PFSK-1 (cell line): ENCODE data around the gene OTUB2.

Experiments used
- POLR2AphosphoS5 ChIP-seq: IDR thresholded peaks from 2 replicates; pipeline ENCODE4 v1.6.1; 2012; ENCODE audit warnings: low read depth, mild to moderate bottlenecking, control low read depth, low read length, moderate library complexity
- REST ChIP-seq, 2 experiments: IDR thresholded peaks; 2 replicates each; pipeline versions ENCODE4 v1.6.1 to v1.8.0; 2011 to 2012; ENCODE audit warnings: low read depth in 2 of 2, low read length in 2 of 2, control low read depth in 1 of 2, inconsistent platforms in 1 of 2, mild to moderate bottlenecking in 1 of 2, moderate library complexity in 1 of 2; ENCODE audit not compliant: insufficient read depth in 1 of 2
- TAF1 ChIP-seq: IDR thresholded peaks from 2 replicates; pipeline ENCODE4 v1.6.1; 2012; ENCODE audit warnings: low read length, control low read depth, borderline replicate concordance; ENCODE audit not compliant: insufficient read depth

GRCh38 chr14:94077823-94078222, 51.7 kb downstream of the OTUB2 start:
- TF ChIP-seq REST (IDR thresholded peaks at IDR 0.05; ENCODE audit: insufficient read depth in 1 of 2, low read depth in 2 of 2, low read length in 2 of 2) (no peak), POLR2AphosphoS5 (no peak), TAF1 (no peak)
